ENCODE data around the gene FAM25C. TPM values are rescaled to one million over a fixed set of nuclear protein-coding genes. Genes with fewer than 3 reads are reported as not detected.
"Not testable (repeated sequence)": the region's sequence is repeated elsewhere in the genome, so short reads cannot be mapped to it uniquely, and the experiment has no call there.

Gene FAM25C
- not detected for total RNA-seq

DNA sequence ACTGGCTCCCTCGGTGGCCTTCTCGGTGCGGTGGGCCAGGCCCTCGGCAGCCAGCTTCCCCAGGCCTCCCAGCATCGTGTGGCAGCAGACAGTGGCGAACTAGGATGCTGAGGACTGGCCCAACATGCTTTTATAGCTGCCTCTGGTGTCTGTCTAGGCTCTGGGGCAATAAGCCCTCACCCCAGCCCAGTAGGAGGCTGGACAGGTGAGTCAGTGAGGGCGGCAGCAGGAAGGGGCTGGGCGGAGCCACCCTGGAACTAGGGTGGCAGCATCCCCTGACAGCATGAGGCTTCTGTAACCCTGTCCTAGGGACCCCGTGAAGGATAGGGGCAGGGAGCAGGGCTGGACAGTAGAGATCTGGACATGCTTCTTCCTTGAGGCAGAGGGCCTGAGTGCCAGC, at the start of gene FAM25C:
TSS of gene FAM25C (minus strand) at position 101 of the 400 bp plus-strand sequence. CDS start at position 75, 26 bp downstream.
- not testable (repeated sequence) for ATAC-seq, H3K27me3 ChIP-seq, H3K4me1 ChIP-seq, H3K9me3 ChIP-seq, H3K4me3 ChIP-seq, H3K36me3 ChIP-seq, H3K27ac ChIP-seq
- no CpG with 5 or more reads among the region's 9 CpGs for WGBS, 2 donors (ENCODE audit: low coverage in 1 of 2)

- not testable (repeated sequence) for H3K27ac ChIP-seq, ATAC-seq, H3K4me1 ChIP-seq, H3K4me3 ChIP-seq, H3K9me3 ChIP-seq, H3K27me3 ChIP-seq, H3K36me3 ChIP-seq
- 86% methylated on average over 1 of the region's 3 CpGs; no CpG with 5 or more reads in 1 of the 2 donors for WGBS, 2 donors (ENCODE audit: low coverage in 1 of 2)
These were observed 45.0 kb upstream of the FAM25C start for GRCh38 chr10:48044557-48044956.

- not testable (repeated sequence) for H3K4me3 ChIP-seq, H3K27ac ChIP-seq, H3K36me3 ChIP-seq, H3K4me1 ChIP-seq, ATAC-seq, H3K27me3 ChIP-seq, H3K9me3 ChIP-seq
- WGBS, 2 donors (ENCODE audit: low coverage in 1 of 2) = 100% methylated on average over 1 of the region's 19 CpGs; no CpG with 5 or more reads in 1 of the 2 donors
These were observed 31.8 kb upstream of the FAM25C start for GRCh38 chr10:48031390-48031789.

GRCh38 chr10:48002306-48002705, 2.7 kb upstream of the FAM25C start:
- H3K4me1 ChIP-seq, H3K27me3 ChIP-seq, H3K36me3 ChIP-seq, H3K9me3 ChIP-seq, ATAC-seq, H3K4me3 ChIP-seq, H3K27ac ChIP-seq: not testable (repeated sequence)
- no CpG with 5 or more reads among the region's 6 CpGs for WGBS, 2 donors (ENCODE audit: low coverage in 1 of 2)

DNA sequence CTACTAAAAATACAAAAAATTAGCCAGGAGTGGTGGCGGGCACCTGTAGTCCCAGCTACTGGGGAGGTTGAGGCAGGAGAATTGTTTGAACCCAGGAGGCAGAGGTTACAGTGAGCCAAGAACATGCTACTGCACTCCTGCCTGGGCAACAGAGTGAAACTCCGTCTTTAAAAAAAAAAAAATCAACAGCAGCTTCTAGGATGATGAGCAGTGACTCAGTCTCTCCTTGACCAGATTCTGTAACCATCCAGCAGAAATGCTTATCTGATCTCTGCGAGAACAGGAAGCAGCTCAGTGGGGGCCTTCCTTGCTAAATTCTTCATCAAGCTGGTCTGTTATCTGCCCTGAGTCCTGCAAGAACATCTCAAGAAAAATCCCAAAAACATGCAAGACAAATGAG, 5.5 kb downstream of the FAM25C start:
- not testable (repeated sequence) for H3K4me3 ChIP-seq, H3K27ac ChIP-seq, H3K36me3 ChIP-seq, H3K9me3 ChIP-seq, H3K27me3 ChIP-seq, ATAC-seq, H3K4me1 ChIP-seq
- no CpG with 5 or more reads among the region's 3 CpGs for WGBS, 2 donors (ENCODE audit: low coverage in 1 of 2)

DNA sequence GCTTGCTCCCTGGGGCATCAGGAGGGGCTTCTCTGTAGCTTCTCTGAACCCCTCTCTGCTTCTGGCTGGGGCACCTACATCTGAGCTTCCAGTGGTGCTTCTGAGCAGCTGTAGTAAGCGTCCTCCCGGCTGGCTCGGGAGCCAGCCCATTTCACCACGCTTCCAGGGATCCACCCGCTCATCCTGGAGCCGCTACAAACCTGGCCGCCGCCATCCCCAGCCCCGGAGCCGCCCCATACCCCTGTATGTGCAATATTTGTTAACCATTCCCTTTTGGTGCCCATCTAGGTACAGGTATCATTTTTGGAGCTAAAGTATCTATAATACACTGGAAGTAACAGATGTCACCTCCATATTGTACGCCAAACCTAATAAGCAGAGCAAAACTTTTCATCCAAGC, 7.0 kb downstream of the FAM25C start:
- not testable (repeated sequence) for H3K27me3 ChIP-seq, ATAC-seq, H3K4me3 ChIP-seq, H3K9me3 ChIP-seq, H3K27ac ChIP-seq, H3K4me1 ChIP-seq, H3K36me3 ChIP-seq
- WGBS, 2 donors (ENCODE audit: low coverage in 1 of 2) = no CpG with 5 or more reads among the region's 11 CpGs

DNA sequence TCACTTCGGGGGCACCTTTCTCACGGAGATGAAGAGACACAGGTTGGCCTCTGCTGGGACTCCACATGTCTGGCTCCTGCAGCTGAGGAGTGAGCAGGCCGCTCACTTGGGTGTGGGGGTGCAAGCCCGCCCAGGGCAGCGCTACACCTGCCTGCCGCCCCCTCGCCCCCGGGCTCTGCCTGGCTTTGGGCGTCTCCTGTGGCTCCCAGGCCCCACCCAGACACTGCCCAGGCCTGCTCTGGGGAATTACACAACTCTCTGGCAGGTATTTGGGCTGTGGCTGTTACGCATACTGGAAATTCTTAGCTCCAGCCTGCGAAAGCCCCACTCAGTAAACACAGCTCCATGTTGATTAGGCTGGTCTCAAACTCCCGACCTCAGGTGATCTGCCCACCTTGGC, 7.9 kb downstream of the FAM25C start:
- WGBS, 2 donors (ENCODE audit: low coverage in 1 of 2) = no CpG with 5 or more reads among the region's 12 CpGs
- ATAC-seq, H3K27me3 ChIP-seq, H3K27ac ChIP-seq, H3K4me1 ChIP-seq, H3K4me3 ChIP-seq, H3K36me3 ChIP-seq, H3K9me3 ChIP-seq: not testable (repeated sequence)

DNA sequence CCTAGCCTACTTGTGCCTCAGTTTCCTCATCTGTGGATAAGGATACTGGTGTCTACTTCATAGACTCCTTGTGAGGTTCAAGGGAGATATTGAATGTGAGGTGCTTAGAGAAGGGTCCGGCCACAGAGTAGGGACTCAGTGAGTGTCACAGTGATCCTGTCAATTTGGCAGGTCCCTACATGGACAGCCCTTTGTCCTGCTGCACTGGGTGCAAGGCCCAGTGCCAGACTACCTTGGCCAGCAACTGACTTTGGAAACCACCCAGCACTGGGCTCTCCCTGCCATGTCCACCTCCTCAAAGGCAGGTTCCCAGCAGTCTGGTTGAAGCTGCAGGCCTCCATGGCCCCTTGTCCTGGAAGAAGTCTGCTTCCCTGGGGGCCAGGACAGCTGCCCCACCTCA, 9.5 kb downstream of the FAM25C start:
- H3K36me3 ChIP-seq, ATAC-seq, H3K4me1 ChIP-seq, H3K9me3 ChIP-seq, H3K4me3 ChIP-seq, H3K27me3 ChIP-seq, H3K27ac ChIP-seq: not testable (repeated sequence)
- no CpG with 5 or more reads among the region's 1 CpG for WGBS, 2 donors (ENCODE audit: low coverage in 1 of 2)

DNA sequence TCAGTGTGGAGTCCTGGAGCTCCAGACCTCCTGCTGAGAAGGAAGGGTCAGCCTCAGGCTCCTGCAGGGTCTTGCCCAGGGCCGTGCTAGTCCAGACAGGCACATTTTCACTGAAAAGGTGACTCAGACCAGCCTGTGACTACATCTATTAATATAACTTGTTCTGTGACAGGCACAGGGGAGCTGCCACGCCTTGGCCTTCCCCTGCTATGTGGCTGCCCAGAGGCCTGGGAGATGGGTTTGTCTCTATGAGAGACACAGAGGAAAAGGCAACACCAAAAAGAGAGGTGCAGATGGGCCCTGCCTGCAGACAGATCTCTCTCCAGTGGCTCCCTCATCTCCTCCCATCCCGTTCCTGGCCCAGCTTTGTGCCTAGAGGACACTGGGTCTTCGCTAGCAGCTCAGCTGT, 10.0 kb downstream of the FAM25C start:
- not testable (repeated sequence) for H3K4me3 ChIP-seq, H3K4me1 ChIP-seq, ATAC-seq, H3K36me3 ChIP-seq, H3K27ac ChIP-seq, H3K27me3 ChIP-seq, H3K9me3 ChIP-seq
- WGBS, 2 donors (ENCODE audit: low coverage in 1 of 2) = no CpG with 5 or more reads among the region's 4 CpGs

- H3K36me3 ChIP-seq, H3K4me1 ChIP-seq, ATAC-seq, H3K27ac ChIP-seq, H3K27me3 ChIP-seq, H3K4me3 ChIP-seq, H3K9me3 ChIP-seq: not testable (repeated sequence)
- 100% methylated on average over 1 to 4 of the region's 16 CpGs for WGBS, 2 donors (ENCODE audit: low coverage in 1 of 2)
These were observed 10.7 kb downstream of the FAM25C start for GRCh38 chr10:47988718-47989541.

- H3K27ac ChIP-seq, H3K27me3 ChIP-seq, H3K9me3 ChIP-seq, H3K4me3 ChIP-seq, H3K36me3 ChIP-seq, H3K4me1 ChIP-seq, ATAC-seq: not testable (repeated sequence)
- no CpG with 5 or more reads among the region's 6 CpGs for WGBS, 2 donors (ENCODE audit: low coverage in 1 of 2)
These were observed 11.6 kb downstream of the FAM25C start for GRCh38 chr10:47987952-47988351.

DNA sequence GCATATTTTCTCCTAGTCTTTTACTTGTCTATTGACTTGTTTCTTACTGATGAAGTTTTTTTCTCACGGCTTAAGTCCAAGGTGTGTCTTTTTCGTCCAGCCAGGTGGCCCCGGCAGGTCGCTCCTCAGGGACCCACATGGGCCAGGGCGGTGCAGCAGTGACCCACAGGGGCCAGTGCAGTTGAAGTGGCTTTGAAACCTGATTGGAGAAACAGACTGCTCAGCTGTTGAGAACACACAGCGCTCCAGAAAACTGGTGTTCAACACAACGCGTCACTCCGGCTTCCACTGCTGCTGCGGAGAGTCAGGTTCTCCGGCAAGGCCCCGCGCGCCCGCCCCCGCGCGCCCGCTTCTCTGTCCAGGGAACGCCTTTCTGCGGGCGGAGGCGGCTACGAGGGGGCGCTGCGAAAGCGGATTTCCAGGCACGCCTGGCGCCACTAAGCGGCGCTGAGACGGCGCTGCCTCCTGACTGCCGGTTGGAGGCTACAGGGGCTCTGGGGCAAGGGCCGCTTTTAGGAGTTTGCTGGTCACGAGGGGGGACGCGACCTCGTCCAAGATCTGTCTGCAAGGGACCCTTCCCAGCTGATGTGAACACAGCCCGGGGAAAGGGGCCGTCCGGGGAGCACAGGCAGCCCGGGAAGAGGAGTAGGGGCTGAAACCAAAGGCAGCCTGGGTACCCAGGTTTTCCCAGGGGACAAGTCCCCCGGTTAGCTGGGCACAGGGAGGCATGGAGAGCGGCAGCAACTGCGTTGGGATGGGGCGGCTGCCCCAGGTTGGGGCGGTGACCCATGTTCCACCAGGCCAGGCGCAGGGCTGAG, 13.0 kb downstream of the FAM25C start:
- not testable (repeated sequence) for H3K4me1 ChIP-seq, H3K9me3 ChIP-seq, H3K27me3 ChIP-seq, H3K27ac ChIP-seq, H3K36me3 ChIP-seq
- H3K4me3 ChIP-seq = peak overlapping the region in 1 of 2 donors; percentile 23
- 33 to 40% methylated on average over 1 to 2 of the region's 49 CpGs for WGBS, 2 donors (ENCODE audit: low coverage in 1 of 2)
- ATAC-seq = peak; percentile 86

- ATAC-seq, H3K9me3 ChIP-seq, H3K27me3 ChIP-seq, H3K36me3 ChIP-seq, H3K27ac ChIP-seq, H3K4me3 ChIP-seq, H3K4me1 ChIP-seq: not testable (repeated sequence)
- WGBS, 2 donors (ENCODE audit: low coverage in 1 of 2) = no CpG with 5 or more reads among the region's 3 CpGs
These were observed 24.2 kb downstream of the FAM25C start for GRCh38 chr10:47975409-47975808.

- H3K27me3 ChIP-seq, H3K4me1 ChIP-seq, H3K27ac ChIP-seq, ATAC-seq, H3K9me3 ChIP-seq, H3K36me3 ChIP-seq, H3K4me3 ChIP-seq: not testable (repeated sequence)
These were observed 26.5 kb downstream of the FAM25C start for GRCh38 chr10:47973131-47973530.

Measured in gastroesophageal sphincter (tissue), 4 donors.